ENCODE data around the gene CHRM5.
A peak's percentile ranks its signal among the peaks of the same experiment; 100 is the strongest.

CHRM5 gene

GRCh38 chr15:34043813-34044212 lies 75.5 kb downstream of the CHRM5 start:
- no peaks in the 10 kb centered on the region for H4K20me1 ChIP-seq (ENCODE audit: insufficient read depth, low read length, poor library complexity, severe bottlenecking)
- peak overlapping the region; percentile 18 for H3K4me2 ChIP-seq (ENCODE audit: low read depth, low read length, poor library complexity, severe bottlenecking)
- TF ChIP-seq CTCF (conservative IDR thresholded peaks at IDR 0.05; ENCODE audit: low read length) = no peak
- TF ChIP-seq EZH2phosphoT487 (IDR thresholded peaks at IDR 0.05; ENCODE audit: borderline replicate concordance) = no peak
- no peak overlapping the region for H3K9ac ChIP-seq (ENCODE audit: low read depth, low read length, poor library complexity, severe bottlenecking)
- no peaks in the 10 kb centered on the region for H3K36me3 ChIP-seq (ENCODE audit: insufficient read depth, low read length)
- H2AFZ ChIP-seq (ENCODE audit: low read length) = no peak overlapping the region
- peaks cover 10% of the 10 kb centered on the region; the same call in 1 of the 2 replicates for H3K79me2 ChIP-seq (ENCODE audit: insufficient read depth, low read length)
- no peak overlapping the region for H3K4me3 ChIP-seq (ENCODE audit: low read length, poor library complexity, severe bottlenecking)
- 0 out of 2 replicates have a peak, but pooled peaks cover 2% of the 10 kb centered on the region for H3F3A ChIP-seq (ENCODE audit: low read depth)
- H3K9me2 ChIP-seq (replicated peaks; ENCODE audit: low read depth, low read length) = no peaks in the 10 kb centered on the region
- H3K27me3 ChIP-seq (ENCODE audit: insufficient read depth, low read length, poor library complexity, severe bottlenecking) = no peaks in the 10 kb centered on the region
- H3K9me3 ChIP-seq (ENCODE audit: insufficient read depth, low read depth, low read length) = no peaks in the 10 kb centered on the region
- H3K4me1 ChIP-seq (ENCODE audit: insufficient read depth, low read length, poor library complexity, severe bottlenecking) = peaks cover 14% of the 10 kb centered on the region

GRCh38 chr15:34046471-34047145 lies 78.3 kb downstream of the CHRM5 start:
- Histone ChIP-seq H3K4me3 (ENCODE audit: low read length, poor library complexity, severe bottlenecking) (no peak overlapping the region), H3K27me3 (ENCODE audit: insufficient read depth, low read length, poor library complexity, severe bottlenecking) (no peaks in the 10 kb centered on the region), H3K36me3 (ENCODE audit: insufficient read depth, low read length) (no peaks in the 10 kb centered on the region), H3K4me2 (ENCODE audit: low read depth, low read length, poor library complexity, severe bottlenecking) (no peak overlapping the region), H3K9ac (ENCODE audit: low read depth, low read length, poor library complexity, severe bottlenecking) (no peak overlapping the region), H3K9me3 (ENCODE audit: insufficient read depth, low read depth, low read length) (peaks cover 11% of the 10 kb centered on the region; the same call in 1 of the 2 replicates), H4K20me1 (ENCODE audit: insufficient read depth, low read length, poor library complexity, severe bottlenecking) (no peaks in the 10 kb centered on the region), H2AFZ (ENCODE audit: low read length) (no peak overlapping the region), H3K9me2 (replicated peaks; ENCODE audit: low read depth, low read length) (no peaks in the 10 kb centered on the region), H3F3A (ENCODE audit: low read depth) (0 out of 2 replicates have a peak, but pooled peaks cover 2% of the 10 kb centered on the region), H3K79me2 (ENCODE audit: insufficient read depth, low read length) (no peaks in the 10 kb centered on the region), H3K4me1 (ENCODE audit: insufficient read depth, low read length, poor library complexity, severe bottlenecking) (no peaks in the 10 kb centered on the region)
- TF ChIP-seq CTCF (conservative IDR thresholded peaks at IDR 0.05; ENCODE audit: low read length) = no peak
- no peak for TF ChIP-seq EZH2phosphoT487 (IDR thresholded peaks at IDR 0.05; ENCODE audit: borderline replicate concordance)

DNA sequence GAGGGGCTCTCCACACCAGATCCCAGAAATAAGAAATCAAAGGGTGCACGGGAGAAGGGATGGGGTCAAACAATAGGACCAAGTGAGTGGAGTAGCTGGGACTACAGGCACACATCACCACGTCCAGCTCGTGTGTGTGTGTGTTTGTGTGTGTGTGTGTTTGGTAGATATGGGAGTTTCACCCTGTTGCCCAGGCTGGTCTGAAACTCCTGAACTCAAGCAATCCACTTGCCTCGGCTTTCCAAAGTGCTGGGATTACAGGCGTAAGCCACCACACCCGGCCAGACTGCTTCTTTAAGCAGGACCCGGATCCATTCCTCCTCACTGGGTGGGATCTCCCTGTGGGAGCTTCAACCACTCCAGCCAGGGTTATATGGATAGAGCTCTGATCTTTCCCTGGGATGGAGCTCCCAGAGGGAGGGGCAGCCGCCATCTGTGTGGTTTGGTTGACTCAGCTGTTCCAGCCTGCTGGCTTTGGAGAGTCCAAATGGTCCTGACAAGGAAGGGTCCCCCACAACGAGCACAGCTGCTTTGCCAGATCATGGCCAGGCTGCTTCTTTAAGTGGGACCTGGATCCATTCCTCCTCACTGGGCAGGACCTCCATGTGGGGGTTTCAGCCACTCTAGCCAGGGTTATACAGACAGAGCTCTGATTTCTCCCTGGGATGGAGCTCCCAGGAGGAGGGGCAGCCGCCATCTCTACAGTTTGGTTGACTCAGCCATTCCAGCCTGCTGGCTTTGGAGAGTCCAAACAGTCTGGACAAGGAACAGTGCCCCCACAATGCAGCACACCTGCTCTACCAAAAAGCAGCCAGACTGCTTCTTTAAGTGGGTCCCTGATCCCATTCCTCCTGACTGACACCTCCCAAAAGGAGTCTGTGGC lies 79.8 kb downstream of the CHRM5 start:
- Histone ChIP-seq H3K36me3 (ENCODE audit: insufficient read depth, low read length) (no peaks in the 10 kb centered on the region), H3K9me2 (replicated peaks; ENCODE audit: low read depth, low read length) (no peaks in the 10 kb centered on the region), H3K79me2 (ENCODE audit: insufficient read depth, low read length) (no peaks in the 10 kb centered on the region), H4K20me1 (ENCODE audit: insufficient read depth, low read length, poor library complexity, severe bottlenecking) (no peaks in the 10 kb centered on the region), H3K9me3 (ENCODE audit: insufficient read depth, low read depth, low read length) (peaks cover 11% of the 10 kb centered on the region; the same call in 1 of the 2 replicates), H2AFZ (ENCODE audit: low read length) (no peak overlapping the region), H3K9ac (ENCODE audit: low read depth, low read length, poor library complexity, severe bottlenecking) (no peak overlapping the region), H3F3A (ENCODE audit: low read depth) (no peaks in the 10 kb centered on the region), H3K4me3 (ENCODE audit: low read length, poor library complexity, severe bottlenecking) (no peak overlapping the region), H3K4me1 (ENCODE audit: insufficient read depth, low read length, poor library complexity, severe bottlenecking) (no peaks in the 10 kb centered on the region), H3K27me3 (ENCODE audit: insufficient read depth, low read length, poor library complexity, severe bottlenecking) (no peaks in the 10 kb centered on the region), H3K4me2 (ENCODE audit: low read depth, low read length, poor library complexity, severe bottlenecking) (no peak overlapping the region)
- TF ChIP-seq CTCF (conservative IDR thresholded peaks at IDR 0.05; ENCODE audit: low read length) (no peak), EZH2phosphoT487 (IDR thresholded peaks at IDR 0.05; ENCODE audit: borderline replicate concordance) (no peak)
